GM23338 (cell line): ENCODE measurements around the gene ZNF638.

ENCODE experiments used
- CREB1 ChIP-seq: fragments of 250-450 bp; sonication (Bioruptor Pico); IDR thresholded peaks from 2 replicates; pipeline ENCODE4 v1.5.0; 2020; ENCODE audit warnings: low read depth, mild to moderate bottlenecking, moderate library complexity
- CTCF ChIP-seq, 2 experiments: fragments of 200-600 bp in 1 of 2; sonication (generic) in 1 of 2; conservative IDR thresholded peaks; 2 replicates each; pipeline versions ENCODE4 v1.5.1 to v1.6.1; 2016 to 2017; ENCODE audit warnings: antibody characterized with exemption in 2 of 2, low read depth in 2 of 2, mild to moderate bottlenecking in 2 of 2, moderate library complexity in 1 of 2
- JUNB ChIP-seq: IDR thresholded peaks from one replicate; pipeline ENCODE4 v1.6.1; 2016; ENCODE audit warnings: antibody characterized with exemption; ENCODE audit not compliant: unreplicated experiment
- POLR2AphosphoS5 ChIP-seq: IDR thresholded peaks from 2 replicates; pipeline ENCODE4 v1.6.1; 2016; ENCODE audit warnings: antibody characterized with exemption, low read depth

GRCh38 chr2:71423817-71424420 is 92.3 kb downstream of the ZNF638 start:
- no peak for TF ChIP-seq CTCF (conservative IDR thresholded peaks at IDR 0.05; ENCODE audit: low read depth in 2 of 2)
- TF ChIP-seq JUNB, result no peak
- no peak for TF ChIP-seq CREB1 (CRISPR knock-in tag)
- TF ChIP-seq POLR2AphosphoS5, result no peak
